Measurements from ENCODE around the gene NR2E1. TPM values are rescaled to one million over a fixed set of nuclear protein-coding genes. Genes with fewer than 3 reads are reported as not detected.

NR2E1 gene
- total RNA-seq, 1 donor from 2014 or later: not detected

DNA sequence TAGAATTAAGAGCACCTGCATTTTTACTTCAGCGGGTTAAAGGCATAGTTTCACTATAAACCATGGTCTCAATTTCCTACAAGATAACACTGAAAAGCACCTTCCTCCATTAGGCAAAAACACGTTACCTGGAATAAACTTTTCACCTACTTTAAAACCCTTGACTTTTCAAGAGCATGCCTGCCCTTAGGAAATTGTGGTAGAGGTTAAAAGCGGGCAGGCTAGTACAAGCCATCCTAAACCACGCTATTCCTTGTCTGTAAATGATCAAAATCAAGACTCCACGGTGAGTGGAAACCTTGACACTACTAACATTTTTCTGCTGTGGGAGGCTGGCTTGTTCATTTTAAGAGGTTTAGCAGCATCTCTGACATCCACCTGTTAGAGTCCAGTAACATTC lies 43.9 kb downstream of the NR2E1 start:
- Histone ChIP-seq H3K9me3 (no peaks in the 10 kb centered on the region), H3K4me1 (no peaks in the 10 kb centered on the region), H3K4me3 (no peak overlapping the region), H3K27me3 (no peaks in the 10 kb centered on the region), H3K36me3 (peaks cover 8 to 23% of the 10 kb centered on the region in 2 donors), H3K27ac (no peak overlapping the region)
- TF ChIP-seq, protein P1, sequence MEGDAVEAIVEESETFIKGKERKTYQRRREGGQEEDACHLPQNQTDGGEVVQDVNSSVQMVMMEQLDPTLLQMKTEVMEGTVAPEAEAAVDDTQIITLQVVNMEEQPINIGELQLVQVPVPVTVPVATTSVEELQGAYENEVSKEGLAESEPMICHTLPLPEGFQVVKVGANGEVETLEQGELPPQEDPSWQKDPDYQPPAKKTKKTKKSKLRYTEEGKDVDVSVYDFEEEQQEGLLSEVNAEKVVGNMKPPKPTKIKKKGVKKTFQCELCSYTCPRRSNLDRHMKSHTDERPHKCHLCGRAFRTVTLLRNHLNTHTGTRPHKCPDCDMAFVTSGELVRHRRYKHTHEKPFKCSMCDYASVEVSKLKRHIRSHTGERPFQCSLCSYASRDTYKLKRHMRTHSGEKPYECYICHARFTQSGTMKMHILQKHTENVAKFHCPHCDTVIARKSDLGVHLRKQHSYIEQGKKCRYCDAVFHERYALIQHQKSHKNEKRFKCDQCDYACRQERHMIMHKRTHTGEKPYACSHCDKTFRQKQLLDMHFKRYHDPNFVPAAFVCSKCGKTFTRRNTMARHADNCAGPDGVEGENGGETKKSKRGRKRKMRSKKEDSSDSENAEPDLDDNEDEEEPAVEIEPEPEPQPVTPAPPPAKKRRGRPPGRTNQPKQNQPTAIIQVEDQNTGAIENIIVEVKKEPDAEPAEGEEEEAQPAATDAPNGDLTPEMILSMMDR (IDR thresholded peaks at IDR 0.05): no peak
- DNase-seq (ENCODE audit: low spot score in 2 of 2): no peak
- intact Hi-C loops (cut with DNase I): no loop called here

DNA sequence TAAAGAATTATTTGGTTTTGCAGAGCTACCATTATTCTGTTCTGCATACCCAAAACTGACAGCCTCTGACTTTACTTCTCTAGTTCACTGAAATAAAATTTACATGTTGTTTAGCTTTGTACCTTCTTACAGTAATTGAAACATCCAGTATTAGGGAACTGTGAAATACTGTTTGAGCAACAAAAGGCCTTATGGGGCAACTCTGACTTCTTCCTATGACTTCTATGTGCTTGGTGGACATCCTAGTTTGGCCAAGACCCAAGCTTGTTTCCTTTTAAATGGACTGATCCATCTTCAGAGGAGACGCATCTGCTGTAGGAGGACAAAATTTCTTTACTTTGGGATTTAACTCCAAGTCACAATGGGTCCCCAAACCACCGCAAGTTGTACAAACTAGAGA lies 44.7 kb downstream of the NR2E1 start:
- DNase-seq (ENCODE audit: low spot score in 2 of 2): no peak
- TF ChIP-seq, protein P1 (IDR thresholded peaks at IDR 0.05): no peak
- no peak overlapping the region for H3K27ac ChIP-seq
- no peaks in the 10 kb centered on the region for H3K27me3 ChIP-seq
- no peaks in the 10 kb centered on the region for H3K4me1 ChIP-seq
- peaks cover 8 to 25% of the 10 kb centered on the region in 2 donors for H3K36me3 ChIP-seq
- H3K4me3 ChIP-seq: no peak overlapping the region
- H3K9me3 ChIP-seq: no peaks in the 10 kb centered on the region
- intact Hi-C loops (cut with DNase I): no loop called here

DNA sequence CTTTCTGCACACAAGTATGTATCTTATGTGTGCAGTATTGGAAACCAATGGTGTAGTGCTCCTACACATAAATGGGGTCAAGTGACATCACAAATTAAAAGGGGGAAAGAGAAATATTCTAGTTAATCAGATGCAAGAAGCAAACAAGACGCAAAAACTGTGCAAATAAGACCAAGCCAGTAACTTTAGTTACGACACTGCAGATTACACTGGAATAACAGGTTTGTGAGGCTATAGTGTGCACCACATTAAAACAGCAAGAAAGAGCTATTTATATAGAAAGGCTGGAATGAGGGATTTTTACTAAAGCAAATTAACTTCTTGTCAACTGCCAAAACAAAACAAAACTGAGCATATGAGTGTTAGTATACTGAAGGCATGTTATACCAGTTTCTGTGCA lies 45.8 kb downstream of the NR2E1 start:
- Histone ChIP-seq H3K4me1 (no peaks in the 10 kb centered on the region), H3K27ac (no peak overlapping the region), H3K36me3 (peaks cover 8 to 31% of the 10 kb centered on the region in 2 donors), H3K4me3 (no peak overlapping the region), H3K9me3 (no peaks in the 10 kb centered on the region), H3K27me3 (no peaks in the 10 kb centered on the region)
- TF ChIP-seq, protein P1 (IDR thresholded peaks at IDR 0.05): no peak
- intact Hi-C loops (cut with DNase I): no loop called here
- no peak for DNase-seq (ENCODE audit: low spot score in 2 of 2)

DNA sequence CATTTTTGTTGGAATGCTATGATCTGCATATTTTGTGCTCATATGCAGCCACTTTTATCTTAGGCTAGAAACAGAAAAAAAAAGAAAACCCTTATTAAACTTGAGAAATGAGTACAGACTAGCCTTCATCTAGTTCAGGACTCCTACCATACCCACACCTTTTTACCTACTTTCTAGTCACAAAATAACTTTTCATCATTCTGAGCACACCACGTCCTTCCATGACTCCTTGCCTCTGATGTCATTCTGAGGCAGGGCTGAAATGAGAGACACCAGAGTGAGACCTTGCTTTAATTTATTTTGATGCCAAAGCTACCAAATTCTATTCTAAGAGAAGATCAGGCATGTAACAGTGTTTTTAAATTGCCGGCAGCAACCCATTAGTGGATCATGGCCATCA lies 56.2 kb downstream of the NR2E1 start:
- H3K4me1 ChIP-seq: no peaks in the 10 kb centered on the region
- TF ChIP-seq, protein P1 (IDR thresholded peaks at IDR 0.05): no peak
- H3K9me3 ChIP-seq: no peaks in the 10 kb centered on the region
- no peaks in the 10 kb centered on the region for H3K27me3 ChIP-seq
- DNase-seq (ENCODE audit: low spot score in 2 of 2): no peak
- H3K36me3 ChIP-seq: peaks cover 11 to 47% of the 10 kb centered on the region in 2 donors
- no peak overlapping the region for H3K4me3 ChIP-seq
- H3K27ac ChIP-seq: no peak overlapping the region
- intact Hi-C loops (cut with DNase I): no loop called here

DNA sequence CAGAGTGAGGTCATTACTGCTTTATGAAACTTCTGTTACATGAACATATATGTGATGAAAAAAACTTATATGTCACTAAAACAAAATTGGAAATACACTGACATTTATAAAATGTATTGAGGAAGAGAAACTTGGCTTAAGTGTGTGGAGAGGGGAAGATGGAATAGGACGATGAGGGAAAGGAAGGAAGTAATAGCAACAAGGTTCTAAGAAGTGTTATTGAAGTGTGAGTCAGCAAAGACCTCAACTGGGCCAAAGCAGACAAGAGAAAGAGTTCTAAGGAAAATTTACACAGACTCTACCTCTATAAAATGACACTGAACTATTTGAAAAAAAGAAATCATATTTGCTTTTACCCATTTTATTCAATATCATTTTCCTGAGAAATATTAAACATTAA lies 56.7 kb downstream of the NR2E1 start:
- intact Hi-C loops (cut with DNase I): no loop called here

More for the DNA sequence above, 56.7 kb downstream of the NR2E1 start:
- Histone ChIP-seq H3K4me1 (no peaks in the 10 kb centered on the region), H3K27me3 (no peaks in the 10 kb centered on the region), H3K27ac (no peak overlapping the region), H3K36me3 (peaks cover 11 to 43% of the 10 kb centered on the region in 2 donors), H3K4me3 (no peak overlapping the region), H3K9me3 (no peaks in the 10 kb centered on the region)
- no peak for DNase-seq (ENCODE audit: low spot score in 2 of 2)
- TF ChIP-seq, protein P1 (IDR thresholded peaks at IDR 0.05): no peak

Data from ascending aorta (tissue), 2 donors.